Stimulated activated CD8-positive, alpha-beta memory T cell treated with anti-CD3 and anti-CD28 coated beads, Interleukin-2, amount 100 ng/mL, for 1 hour (primary cell): ENCODE data around the gene LRRC37A3.
"Not testable (repeated sequence)": the region's sequence is repeated elsewhere in the genome, so short reads cannot be mapped to it uniquely, and the experiment has no call there.

ENCODE experiments used
- DNase-seq, 2 donors: peaks; one replicate each; pipeline ENCODE4 v3.0.0-alpha.2; 2020; ENCODE audit warnings: low read depth in 2 of 2

The LRRC37A3 gene

DNA sequence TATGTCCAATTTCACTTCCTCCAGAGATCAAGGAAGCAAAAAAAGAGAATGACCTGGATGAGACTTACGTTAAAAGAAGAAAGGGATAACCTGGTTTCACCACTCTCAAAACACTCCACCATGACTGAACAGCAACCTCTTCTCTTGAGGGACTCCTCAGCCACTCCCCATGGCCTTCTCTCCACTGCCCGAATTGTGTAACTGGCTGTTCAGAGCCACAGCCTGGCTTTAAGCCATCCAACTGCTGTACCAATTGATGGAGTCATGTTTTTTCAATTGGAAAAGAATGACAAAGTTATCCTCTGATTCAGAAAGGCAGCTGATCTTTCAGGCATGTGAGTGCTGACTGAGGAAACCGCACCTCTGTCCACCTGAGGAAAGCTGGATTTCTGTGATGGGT lies 85.2 kb downstream of the LRRC37A3 start:
- DNase-seq: not testable (repeated sequence)

DNA sequence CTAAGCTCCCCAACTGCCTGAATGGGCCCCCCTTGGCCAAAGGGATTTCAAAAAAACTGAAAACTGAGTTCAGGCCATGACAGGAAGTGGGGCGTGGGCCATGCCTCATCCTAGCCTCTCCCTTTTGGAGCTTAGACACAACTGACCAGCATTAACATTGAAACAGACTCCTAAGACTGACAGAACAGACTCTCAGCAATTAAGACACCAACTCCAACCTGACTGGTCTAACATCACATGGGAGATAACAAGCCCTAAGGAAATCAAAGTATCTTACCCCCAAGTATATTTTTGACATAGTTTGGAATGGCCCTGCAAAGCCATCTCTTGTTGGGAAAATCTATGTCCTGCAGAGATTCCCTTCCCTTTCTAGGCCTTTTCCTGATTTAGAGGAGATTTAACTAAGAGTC lies 88.6 kb downstream of the LRRC37A3 start:
- not testable (repeated sequence) for DNase-seq

DNA sequence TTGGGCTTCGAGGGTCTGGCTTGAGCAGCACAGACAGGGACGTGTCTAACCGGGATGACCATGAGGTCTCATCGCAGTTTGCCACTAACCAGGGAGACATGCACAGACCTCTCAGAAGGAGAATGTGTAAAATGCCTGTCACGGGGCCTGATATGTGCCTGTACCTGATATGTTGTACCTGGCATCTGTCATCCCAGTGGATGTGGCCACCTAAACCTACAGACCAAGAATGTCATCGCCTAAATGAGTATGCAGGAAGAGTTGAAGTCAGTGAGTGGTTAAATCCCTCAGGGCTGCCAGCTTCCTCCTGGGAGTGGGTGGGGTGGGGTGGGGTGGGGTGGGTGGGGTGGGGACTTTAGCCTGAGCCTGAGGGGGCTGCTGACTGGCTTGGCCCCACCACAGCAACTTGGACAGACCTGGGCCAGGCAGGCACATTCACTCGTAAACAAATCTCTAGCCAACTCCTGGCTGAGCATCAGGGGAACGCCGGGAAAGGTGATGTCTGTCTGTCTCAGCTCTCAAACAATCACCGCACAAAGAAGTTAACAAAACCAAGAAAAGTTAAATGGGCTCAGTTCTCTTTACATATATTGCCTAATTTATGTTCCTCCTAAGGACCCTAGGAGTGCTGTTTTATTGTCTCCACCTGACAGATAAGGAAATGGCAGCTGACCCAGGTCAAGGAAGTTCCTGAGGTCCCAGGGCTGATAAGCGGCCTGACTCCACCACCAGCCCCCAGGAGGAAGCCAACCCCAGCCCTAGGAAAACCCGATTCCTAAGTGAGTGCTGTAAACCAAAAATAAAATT lies 89.3 kb downstream of the LRRC37A3 start:
- DNase-seq: not testable (repeated sequence)

DNA sequence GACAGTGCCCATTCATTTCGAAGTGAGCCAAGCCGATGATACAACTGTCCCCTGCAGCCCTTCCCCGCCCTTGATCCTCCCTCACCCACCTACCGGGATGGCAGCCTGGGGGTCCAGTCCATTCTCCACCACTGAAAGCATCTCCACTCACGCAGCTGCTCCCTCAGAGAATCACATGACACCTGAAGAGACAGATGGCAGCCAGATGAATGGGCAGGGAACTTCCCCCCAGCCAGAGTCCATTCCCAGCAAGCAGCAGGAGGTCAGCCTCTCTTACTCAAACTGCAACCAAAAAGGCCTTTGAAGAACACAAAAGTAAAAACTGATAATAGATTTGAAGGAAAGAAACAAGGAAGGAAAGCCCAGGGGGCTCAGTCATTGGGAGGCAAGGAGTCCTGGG lies 90.2 kb downstream of the LRRC37A3 start:
- not testable (repeated sequence) for DNase-seq

DNA sequence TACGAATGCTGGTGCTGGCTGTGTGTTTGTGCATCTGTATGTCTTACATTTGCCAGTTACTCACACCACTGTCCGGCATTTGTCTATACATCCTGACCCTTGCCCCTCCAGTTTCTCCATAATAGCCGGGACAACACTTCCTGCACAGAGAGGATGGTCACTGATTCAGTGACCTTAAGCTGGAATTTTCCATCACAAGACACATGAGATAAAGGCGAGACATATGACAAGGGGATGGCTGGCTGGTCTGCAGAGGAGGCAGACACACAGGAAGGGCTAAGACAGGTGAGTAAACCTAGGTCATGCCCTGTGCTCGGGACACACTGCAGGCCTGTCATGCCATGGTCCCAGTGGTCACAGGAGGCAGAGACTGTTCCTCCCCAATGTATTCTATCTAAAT lies 100.4 kb downstream of the LRRC37A3 start:
- not testable (repeated sequence) for DNase-seq

DNA sequence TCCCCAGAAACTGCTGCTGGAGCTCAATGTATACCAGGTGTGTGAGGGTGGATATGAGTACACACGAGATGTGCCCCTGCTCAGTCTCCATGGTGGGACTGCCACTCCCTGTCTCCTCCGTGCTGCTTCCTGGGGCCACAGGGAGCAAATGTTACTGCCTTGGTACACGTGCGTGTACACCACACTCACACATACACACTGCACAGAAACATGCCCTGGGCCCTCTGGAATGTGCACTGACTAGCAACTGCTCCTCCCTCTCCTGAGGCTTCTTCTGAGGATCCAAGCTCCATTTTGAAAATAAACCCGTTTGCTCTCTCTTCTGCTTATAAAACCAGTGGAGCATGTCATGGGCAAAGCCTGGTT lies 103.5 kb downstream of the LRRC37A3 start:
- DNase-seq: not testable (repeated sequence)

DNA sequence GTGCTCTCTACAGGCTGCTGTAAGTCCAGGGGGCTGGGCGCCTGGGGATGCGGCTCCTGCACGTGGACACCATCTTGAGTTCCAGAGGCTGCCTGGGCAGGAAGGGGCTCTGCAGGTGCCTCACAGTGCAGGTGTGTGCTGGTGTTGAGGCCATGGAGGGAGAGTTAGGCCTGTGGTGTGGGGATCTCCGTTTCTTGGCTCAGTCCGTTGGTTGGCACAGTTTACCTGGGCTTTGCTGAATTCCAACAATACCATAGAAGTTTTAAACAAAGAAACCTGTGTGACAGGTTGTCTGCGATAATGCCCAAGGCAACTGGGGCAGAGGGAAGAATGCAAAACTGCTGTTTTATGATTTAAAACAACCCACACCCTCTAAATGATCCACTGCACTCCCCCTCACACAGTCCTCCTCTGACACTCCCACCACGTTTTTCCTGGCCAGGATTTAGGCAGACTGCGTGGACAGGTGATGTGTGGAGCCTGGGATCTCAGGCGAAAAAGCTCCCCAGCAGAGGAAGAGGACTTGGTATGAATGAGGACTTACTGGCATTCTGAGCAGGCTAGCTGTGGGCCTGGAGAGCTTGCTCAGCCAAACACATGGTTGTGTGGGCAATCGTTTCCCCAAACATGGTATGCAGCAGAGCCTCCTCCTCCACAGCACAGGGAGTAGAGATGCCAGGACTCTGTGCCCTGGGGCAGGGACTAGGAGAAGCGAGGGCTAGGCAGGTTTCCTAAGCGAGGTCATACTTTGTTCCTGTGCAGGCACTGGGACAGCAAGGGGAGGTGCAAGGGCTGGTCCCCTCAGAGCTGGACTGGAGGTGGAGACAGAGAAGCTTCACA lies 104.1 kb downstream of the LRRC37A3 start:
- DNase-seq: not testable (repeated sequence)

DNA sequence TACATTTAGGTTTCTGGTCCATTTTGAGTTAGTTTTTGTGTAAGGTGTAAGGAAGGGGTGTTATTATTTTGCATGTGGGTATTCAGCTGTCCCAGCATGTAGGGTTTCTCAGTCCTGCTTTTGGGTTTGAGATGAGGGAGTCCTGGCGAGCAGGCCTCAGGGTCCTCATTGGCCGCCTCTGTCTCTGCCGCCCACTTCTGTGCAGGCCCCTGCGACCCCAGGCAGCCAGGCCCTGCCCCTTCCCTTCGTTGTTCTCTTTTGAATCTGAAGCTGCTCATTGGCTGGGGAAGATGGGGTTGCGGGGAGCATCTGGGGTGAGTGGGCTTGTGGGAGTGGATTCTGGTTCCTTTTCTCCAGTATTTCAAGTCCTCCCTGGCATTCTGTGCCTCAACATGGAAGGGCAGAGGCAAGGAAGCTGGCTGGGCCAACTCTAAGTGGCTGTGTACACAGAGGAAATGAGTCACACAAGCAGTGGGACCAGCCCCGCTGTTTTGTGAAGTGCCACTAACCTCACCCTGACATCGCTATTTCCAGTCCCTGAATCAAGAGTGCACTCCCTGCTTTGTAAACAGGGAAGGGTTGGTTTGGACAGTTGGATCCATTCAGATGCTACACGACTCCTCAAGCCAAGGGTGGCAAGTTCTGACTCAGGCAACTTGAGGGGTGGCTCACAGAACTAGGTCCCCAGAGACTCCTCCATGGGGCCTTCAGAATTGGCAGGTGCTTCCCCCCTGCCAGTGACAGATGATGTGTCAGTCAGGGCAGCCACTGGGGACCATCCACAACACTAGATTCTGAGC lies 110.9 kb downstream of the LRRC37A3 start:
- DNase-seq: peak; percentile 26 to 34
